Measurements from ENCODE around the gene PLCH2.

PLCH2 gene

DNA sequence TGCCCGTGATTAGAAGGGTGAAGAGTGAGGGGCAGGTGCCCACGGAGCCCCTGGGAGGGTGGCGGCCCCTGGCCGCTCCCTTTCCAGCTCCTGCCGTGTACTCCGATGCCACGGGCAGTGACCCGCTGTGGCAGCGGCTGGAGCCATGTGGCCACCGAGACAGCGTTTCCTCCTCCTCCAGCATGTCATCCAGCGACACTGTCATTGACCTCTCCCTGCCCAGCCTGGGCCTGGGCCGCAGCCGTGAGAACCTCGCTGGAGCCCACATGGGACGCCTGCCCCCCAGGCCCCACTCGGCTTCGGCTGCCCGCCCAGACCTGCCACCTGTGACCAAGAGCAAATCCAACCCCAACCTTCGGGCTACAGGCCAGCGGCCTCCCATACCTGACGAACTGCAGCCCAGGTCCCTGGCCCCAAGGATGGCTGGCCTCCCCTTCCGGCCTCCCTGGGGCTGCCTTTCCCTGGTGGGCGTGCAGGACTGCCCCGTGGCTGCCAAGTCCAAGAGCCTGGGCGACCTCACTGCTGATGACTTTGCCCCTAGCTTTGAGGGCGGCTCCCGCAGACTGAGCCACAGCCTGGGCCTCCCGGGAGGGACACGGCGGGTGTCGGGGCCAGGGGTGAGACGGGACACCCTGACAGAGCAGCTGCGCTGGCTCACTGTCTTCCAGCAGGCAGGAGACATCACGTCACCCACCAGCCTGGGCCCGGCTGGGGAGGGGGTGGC is 28.3 kb downstream of the PLCH2 start:
- H3K9me3 ChIP-seq: no peaks in the 10 kb centered on the region
- H3K4me3 ChIP-seq: no peak overlapping the region
- peaks cover 5% of the 10 kb centered on the region for H3K36me3 ChIP-seq (replicated peaks)
- in situ Hi-C loops (cut with MboI; ENCODE audit: low sequenced_read_pairs): no loop called here
- DNase-seq (ENCODE audit: low spot score in 2 of 2): no peak
- H3K4me1 ChIP-seq: no peaks in the 10 kb centered on the region
- H3K27me3 ChIP-seq (ENCODE audit: low read depth): peaks cover 7% of the 10 kb centered on the region

DNA sequence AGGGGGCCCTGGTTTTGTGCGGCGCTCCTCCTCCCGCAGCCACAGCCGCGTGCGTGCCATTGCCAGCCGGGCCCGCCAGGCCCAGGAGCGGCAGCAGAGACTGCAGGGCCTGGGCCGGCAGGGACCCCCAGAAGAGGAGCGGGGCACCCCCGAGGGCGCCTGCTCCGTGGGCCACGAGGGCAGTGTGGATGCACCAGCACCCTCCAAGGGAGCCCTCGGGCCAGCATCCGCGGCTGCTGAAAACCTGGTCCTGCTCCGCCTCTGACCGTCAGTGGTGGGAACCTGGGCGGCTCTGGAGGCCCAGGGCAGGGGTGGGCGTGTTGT is 28.8 kb downstream of the PLCH2 start:
- in situ Hi-C loops (cut with MboI; ENCODE audit: low sequenced_read_pairs): no loop called here
- no peaks in the 10 kb centered on the region for H3K4me1 ChIP-seq
- H3K9me3 ChIP-seq: no peaks in the 10 kb centered on the region
- H3K4me3 ChIP-seq: no peak overlapping the region
- peaks cover 7% of the 10 kb centered on the region for H3K27me3 ChIP-seq (ENCODE audit: low read depth)
- DNase-seq (ENCODE audit: low spot score in 2 of 2): no peak
- H3K36me3 ChIP-seq (replicated peaks): peaks cover 10% of the 10 kb centered on the region

DNA sequence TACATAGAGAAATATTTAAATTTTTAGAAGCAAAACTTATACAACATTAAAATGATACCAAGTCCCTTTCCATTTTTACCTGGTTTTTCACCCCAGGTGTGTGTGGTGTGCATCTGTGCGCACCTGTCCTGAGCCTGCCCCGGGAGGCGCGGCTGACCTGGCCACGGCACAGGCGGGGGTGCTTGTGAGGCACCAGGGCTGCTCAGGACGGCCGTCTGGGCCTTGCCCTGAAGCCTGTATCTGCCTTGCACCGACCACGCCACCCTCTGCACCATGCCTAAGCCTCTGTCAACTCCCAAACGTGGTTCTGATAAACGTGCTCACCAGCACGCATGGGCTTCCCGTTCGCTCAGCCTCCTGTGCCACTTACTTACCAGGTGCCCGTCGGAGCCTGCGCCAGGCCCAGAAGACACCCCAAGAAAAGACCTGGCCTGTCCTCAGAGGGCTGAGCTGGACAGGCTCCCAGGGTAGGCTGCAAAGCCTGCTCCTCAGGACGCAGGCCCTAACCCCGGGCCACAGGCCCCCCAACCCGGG is 29.4 kb downstream of the PLCH2 start:
- H3K4me1 ChIP-seq: no peaks in the 10 kb centered on the region
- in situ Hi-C loops (cut with MboI; ENCODE audit: low sequenced_read_pairs): no loop called here
- DNase-seq (ENCODE audit: low spot score in 2 of 2): no peak
- no peaks in the 10 kb centered on the region for H3K9me3 ChIP-seq
- H3K36me3 ChIP-seq (replicated peaks): peaks cover 16% of the 10 kb centered on the region
- H3K27me3 ChIP-seq (ENCODE audit: low read depth): peaks cover 7% of the 10 kb centered on the region
- H3K4me3 ChIP-seq: no peak overlapping the region

DNA sequence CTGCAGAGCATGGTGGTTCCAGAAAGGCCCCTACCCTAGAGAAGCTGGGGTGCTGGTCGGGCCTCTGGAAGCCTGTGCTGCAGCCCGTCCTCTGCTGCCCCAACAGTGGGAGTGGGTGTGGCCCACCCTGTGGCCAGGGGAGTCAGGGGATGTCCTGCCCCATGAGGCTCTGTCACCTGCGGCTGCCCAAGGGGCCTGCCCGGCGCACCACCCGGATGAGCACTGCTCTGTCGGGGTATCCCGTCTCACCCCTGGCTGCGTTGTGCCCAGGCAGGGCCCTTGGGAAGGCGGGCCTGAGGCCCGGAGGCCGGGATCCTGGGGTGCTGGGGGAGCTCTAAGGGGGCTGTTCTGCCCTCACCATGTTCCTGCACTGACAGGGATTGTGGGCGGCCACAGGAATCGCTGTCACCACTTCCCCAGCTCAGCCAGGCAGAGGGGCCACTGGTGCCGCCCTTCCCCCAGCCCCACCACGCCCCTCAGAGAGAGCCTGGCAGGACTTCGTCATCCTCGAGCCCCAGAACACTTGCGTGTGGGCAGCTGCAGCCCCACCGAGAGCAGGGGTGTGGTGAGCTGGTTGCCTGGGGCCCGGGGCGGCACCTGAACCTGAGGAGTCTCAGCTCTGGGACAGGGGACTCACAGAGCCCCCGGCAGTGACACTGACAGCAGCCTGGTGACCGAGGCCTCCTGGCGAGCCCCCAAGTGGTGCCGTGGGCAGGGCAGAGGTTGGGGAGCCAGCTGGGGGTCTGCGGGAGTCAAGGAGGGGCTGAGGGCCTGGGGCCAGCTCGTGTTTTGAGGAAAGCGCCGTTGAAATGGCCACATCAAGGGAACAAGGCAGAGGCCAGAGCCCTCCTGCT is 30.1 kb downstream of the PLCH2 start:
- no peak overlapping the region for H3K4me3 ChIP-seq
- in situ Hi-C loops (cut with MboI; ENCODE audit: low sequenced_read_pairs): no loop called here
- H3K9me3 ChIP-seq: no peaks in the 10 kb centered on the region
- H3K36me3 ChIP-seq (replicated peaks): peaks cover 23% of the 10 kb centered on the region
- H3K4me1 ChIP-seq: no peaks in the 10 kb centered on the region
- no peak for DNase-seq (ENCODE audit: low spot score in 2 of 2)
- H3K27me3 ChIP-seq (ENCODE audit: low read depth): peaks cover 7% of the 10 kb centered on the region

DNA sequence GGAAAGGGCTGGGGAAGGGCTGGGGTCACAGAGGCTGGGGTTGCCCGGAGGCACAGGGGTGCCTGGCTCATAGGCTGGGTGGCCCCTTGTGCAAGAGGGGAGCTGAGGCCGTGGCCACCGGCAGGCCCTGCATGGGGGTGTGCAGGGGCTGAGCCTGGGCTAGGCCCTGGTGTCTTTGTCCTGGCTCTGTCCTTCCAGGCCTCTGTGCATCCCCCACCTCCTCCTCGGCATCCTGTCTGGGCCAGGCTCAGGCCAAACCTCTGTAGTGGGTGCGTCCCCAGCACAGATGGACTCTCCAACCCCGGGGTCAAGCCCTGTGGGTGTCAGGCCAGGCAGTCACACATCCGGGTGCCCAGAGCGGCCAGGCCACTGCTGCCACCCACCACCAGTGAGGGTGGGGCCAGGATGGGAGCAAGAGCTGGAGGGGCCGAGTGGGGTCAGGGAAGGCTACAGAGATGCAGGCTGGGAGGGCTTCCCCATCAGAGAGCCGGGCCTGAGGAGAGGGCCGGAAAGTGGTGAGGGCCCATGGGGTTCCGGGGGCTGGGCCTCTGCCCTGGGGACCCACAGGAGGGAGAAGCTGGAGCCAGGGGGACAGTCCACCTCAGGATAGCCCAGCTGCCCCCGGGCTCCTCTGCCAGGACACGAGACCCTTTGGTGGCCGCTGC is 30.9 kb downstream of the PLCH2 start:
- in situ Hi-C loops (cut with MboI; ENCODE audit: low sequenced_read_pairs): no loop called here
- H3K4me1 ChIP-seq: no peaks in the 10 kb centered on the region
- peaks cover 29% of the 10 kb centered on the region for H3K36me3 ChIP-seq (replicated peaks)
- peaks cover 7% of the 10 kb centered on the region for H3K27me3 ChIP-seq (ENCODE audit: low read depth)
- DNase-seq (ENCODE audit: low spot score in 2 of 2): no peak
- no peaks in the 10 kb centered on the region for H3K9me3 ChIP-seq
- no peak overlapping the region for H3K4me3 ChIP-seq

DNA sequence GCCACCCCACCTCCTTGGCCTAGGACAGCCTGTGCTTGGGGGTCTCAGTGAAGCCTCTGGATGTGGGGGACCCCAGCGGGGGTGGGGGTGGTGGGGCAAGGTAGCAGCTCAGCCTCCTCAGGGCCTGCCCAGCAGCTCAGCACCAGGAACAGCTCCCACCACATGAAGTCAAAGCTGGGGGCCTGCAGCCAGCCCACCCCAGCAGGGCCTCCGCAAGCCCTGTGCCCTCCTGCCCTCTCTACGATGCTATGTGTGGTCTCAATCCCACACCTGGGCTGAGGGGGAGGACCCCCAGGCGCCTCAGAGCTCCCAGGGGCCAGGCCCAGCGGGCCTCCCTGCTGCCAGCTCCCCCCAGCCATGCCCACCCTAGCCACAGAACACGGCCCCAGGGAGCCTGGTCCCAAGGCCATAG is 31.7 kb downstream of the PLCH2 start:
- no peak for DNase-seq (ENCODE audit: low spot score in 2 of 2)
- in situ Hi-C loops (cut with MboI; ENCODE audit: low sequenced_read_pairs): no loop called here
- Histone ChIP-seq H3K27me3 (ENCODE audit: low read depth) (peaks cover 5% of the 10 kb centered on the region), H3K4me1 (no peaks in the 10 kb centered on the region), H3K9me3 (no peaks in the 10 kb centered on the region), H3K36me3 (replicated peaks) (peaks cover 34% of the 10 kb centered on the region), H3K4me3 (no peak overlapping the region)

DNA sequence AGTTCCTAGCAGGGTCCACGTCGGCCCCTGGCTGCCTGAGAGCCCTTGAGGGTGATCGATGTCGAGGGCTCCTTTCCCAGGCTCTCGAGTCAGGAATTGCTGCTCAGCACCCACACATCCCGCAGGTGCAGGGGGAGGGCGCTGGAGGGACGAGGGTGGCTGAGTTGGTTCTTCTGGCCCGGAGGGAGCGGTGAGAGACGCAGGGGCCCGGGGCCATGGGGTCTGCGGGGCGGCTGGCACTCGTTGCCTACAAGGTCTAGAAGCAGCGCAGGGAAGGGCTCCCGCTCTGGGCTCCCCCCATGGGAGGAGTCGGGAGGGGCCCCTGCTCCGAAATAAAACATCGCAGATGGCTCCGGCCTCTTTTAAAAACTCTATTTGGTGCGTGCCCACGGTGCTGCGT is 32.1 kb downstream of the PLCH2 start:
- Histone ChIP-seq H3K4me3 (no peak overlapping the region), H3K27me3 (ENCODE audit: low read depth) (peaks cover 1% of the 10 kb centered on the region), H3K9me3 (no peaks in the 10 kb centered on the region), H3K4me1 (no peaks in the 10 kb centered on the region), H3K36me3 (replicated peaks) (peaks cover 38% of the 10 kb centered on the region)
- in situ Hi-C loops (cut with MboI; ENCODE audit: low sequenced_read_pairs): no loop called here
- no peak for DNase-seq (ENCODE audit: low spot score in 2 of 2)

DNA sequence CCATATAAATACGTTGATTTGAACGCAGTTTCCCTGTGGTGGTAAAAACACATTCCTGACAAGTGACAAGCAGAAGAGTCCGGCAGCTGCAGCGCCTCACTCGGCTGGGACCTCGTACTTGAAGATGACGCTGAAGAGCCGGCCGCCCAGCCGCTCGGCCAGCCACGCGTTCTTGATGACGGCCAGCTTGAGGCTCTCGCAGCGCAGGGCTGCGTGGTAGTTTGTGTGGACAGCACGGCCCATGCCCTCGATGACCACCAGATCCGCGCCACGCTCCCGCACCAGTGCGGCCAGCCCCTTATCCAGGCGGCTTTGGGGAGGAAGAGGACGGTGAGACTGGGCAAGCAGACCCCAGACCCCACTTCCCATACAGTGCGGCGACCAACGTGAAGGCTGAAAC is 32.7 kb downstream of the PLCH2 start:
- in situ Hi-C loops (cut with MboI; ENCODE audit: low sequenced_read_pairs): no loop called here

DNA sequence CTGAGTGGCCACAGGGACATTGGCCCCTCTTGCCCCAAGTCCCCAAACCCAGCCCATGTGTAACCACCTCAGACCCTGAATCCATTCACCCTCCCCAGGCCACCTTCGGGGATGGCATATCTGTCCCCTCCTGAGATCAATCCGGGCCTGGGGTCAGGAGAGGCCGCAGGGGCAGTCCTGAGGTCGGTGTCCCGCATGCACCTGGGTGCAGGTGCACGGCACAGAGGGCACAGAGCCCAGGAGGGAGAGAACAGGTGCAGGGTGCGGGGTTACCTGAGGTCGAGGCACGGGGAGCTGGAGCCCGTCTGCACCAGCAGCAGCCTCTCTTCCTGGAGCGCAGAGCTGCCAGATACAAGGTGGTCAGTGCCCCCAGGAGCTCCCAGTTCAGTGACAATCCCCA is 33.5 kb downstream of the PLCH2 start:
- Histone ChIP-seq H3K4me1 (no peaks in the 10 kb centered on the region), H3K4me3 (no peak overlapping the region), H3K9me3 (no peaks in the 10 kb centered on the region), H3K27me3 (ENCODE audit: low read depth) (no peaks in the 10 kb centered on the region; the same call in none of the 2 replicates), H3K36me3 (replicated peaks) (peaks cover 48% of the 10 kb centered on the region)
- DNase-seq (ENCODE audit: low spot score in 2 of 2): no peak
- in situ Hi-C loops (cut with MboI; ENCODE audit: low sequenced_read_pairs): no loop called here

More for the DNA sequence above, 32.7 kb downstream of the PLCH2 start:
- H3K9me3 ChIP-seq: no peaks in the 10 kb centered on the region
- H3K36me3 ChIP-seq (replicated peaks): peaks cover 43% of the 10 kb centered on the region
- H3K4me1 ChIP-seq: no peaks in the 10 kb centered on the region
- no peaks in the 10 kb centered on the region; the same call in none of the 2 replicates for H3K27me3 ChIP-seq (ENCODE audit: low read depth)
- H3K4me3 ChIP-seq: no peak overlapping the region
- DNase-seq (ENCODE audit: low spot score in 2 of 2): no peak

DNA sequence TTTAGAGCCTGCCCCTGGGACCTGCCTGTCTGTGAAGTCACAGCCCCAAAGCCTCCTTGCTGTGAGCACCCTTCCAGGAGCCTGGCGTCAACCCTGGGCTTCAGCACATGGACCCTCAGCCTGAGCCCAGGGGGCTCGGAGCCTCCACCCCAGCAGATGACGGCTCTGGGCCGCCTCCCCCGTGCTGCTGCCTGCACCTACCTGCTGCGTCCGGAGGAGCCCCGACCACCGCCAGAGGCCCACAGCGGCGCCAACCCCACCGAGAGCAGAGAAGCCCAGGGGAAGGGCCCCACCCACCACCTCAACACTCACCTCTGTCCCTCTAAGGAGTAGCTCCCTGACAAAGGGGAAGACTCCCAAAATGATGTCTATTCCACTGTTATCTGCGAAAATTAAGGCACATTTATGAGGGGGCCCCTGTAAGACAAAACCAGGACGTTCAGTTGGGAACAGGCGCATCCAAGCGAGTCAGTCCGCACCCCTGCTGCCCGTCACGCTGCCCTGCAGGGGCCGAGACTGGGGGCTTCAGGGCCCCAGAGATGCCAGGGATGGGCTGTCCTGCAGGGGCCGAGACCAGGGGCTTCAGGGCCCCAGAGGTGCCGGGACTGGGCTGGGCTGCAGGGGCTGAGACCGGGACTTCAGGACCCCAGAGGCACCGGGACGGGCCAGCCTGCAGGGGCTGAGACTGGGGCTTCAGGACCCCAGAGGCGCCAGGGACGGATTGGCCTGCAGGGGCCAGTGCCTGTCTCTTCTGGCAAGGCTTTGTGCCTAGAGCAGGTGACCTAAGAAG is 34.5 kb downstream of the PLCH2 start:
- in situ Hi-C loops (cut with MboI; ENCODE audit: low sequenced_read_pairs): no loop called here
- Histone ChIP-seq H3K4me1 (no peaks in the 10 kb centered on the region), H3K4me3 (no peak overlapping the region), H3K9me3 (no peaks in the 10 kb centered on the region), H3K36me3 (replicated peaks) (peaks cover 50% of the 10 kb centered on the region), H3K27me3 (ENCODE audit: low read depth) (no peaks in the 10 kb centered on the region)
- DNase-seq (ENCODE audit: low spot score in 2 of 2): no peak

DNA sequence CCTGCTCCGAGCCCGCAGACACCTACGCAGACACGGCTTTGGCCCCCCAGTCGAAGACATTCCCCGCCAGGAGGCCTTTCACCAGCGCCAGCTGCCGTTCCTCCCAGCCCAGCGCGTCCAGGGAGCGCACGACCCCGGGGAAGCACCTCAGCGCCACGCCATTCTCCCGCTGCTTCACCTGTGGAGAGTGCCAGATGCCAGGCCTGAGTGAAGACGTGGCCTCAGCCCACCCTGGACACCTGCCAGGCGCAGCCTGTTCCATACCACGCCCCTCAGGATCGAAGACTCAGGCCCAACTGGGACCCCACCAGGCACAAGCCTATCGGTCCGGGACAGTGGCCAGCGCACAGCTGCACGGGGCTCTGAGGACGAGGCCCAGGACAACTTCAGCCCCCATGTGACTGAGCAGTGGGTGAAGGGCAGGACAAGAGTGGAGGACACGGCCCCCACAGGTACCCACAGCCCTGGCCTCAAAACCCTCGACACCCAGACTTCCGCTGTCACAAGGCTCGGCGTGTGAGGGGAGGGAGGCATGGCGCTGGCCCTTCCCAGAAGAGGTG is 36.9 kb downstream of the PLCH2 start:
- Histone ChIP-seq H3K4me3 (no peak overlapping the region), H3K9me3 (no peaks in the 10 kb centered on the region), H3K27me3 (ENCODE audit: low read depth) (no peaks in the 10 kb centered on the region), H3K4me1 (no peaks in the 10 kb centered on the region), H3K36me3 (replicated peaks) (peaks cover 72% of the 10 kb centered on the region)
- in situ Hi-C loops (cut with MboI; ENCODE audit: low sequenced_read_pairs): no loop called here
- no peak for DNase-seq (ENCODE audit: low spot score in 2 of 2)

DNA sequence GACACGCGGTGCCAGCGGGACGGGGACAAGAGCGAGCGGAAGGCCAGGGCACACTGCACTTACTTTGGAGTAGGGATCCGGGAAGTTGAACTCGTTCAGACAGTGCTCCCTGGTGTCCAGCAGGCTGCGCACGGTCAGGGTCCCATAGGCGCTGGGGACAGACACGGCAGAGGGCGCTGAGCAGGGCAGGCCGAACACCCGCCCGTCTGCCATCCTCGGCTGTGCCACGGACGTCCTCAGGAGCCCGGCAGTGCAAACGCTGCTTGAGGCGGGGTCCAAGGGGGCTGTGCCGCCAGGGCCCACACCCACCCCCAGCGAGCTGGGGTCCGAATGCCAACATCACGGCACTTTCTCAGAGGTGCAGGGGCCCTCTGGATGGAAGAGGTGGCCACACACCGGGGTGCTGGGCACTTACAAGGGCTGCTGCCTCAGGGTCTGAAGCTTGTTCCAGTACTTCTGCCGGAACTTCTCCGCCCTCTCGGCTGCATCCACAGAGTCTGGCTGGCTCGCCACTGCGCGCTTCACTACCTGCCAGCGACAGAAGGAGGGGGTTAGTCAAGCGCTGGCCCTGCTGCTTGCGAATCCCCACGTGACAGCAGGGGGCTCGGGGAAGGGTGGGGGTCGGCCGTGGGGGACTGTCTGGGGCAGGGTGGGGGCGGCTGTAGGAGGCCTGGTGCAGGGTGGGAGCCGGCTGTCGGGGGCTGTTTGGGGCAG is 38.0 kb downstream of the PLCH2 start:
- H3K27me3 ChIP-seq (ENCODE audit: low read depth): no peaks in the 10 kb centered on the region
- DNase-seq (ENCODE audit: low spot score in 2 of 2): no peak
- in situ Hi-C loops (cut with MboI; ENCODE audit: low sequenced_read_pairs): no loop called here
- no peaks in the 10 kb centered on the region for H3K9me3 ChIP-seq
- no peak overlapping the region for H3K4me3 ChIP-seq
- peaks cover 82% of the 10 kb centered on the region for H3K36me3 ChIP-seq (replicated peaks)
- H3K4me1 ChIP-seq: no peaks in the 10 kb centered on the region

All from HAP-1 (cell line).